SK-N-MC (cell line): ENCODE measurements around the gene JPH2.

ENCODE experiments used
- EZH2 ChIP-seq: fragments of 200-600 bp; sonication (generic); IDR thresholded peaks from one replicate; pipeline ENCODE4 v1.6.1; 2017; ENCODE audit warnings: antibody characterized with exemption
- FOXP2 ChIP-seq: optimal IDR thresholded peaks from 2 replicates; pipeline ENCODE3; 2011; ENCODE audit warnings: mild to moderate bottlenecking, moderate library complexity; ENCODE audit not compliant: insufficient read depth; ENCODE audit errors: extremely low read length, control extremely low read depth
- POLR2AphosphoS5 ChIP-seq: IDR thresholded peaks from 2 replicates; pipeline ENCODE4 v1.6.1; 2012; ENCODE audit warnings: mild to moderate bottlenecking, low read depth, low read length, borderline replicate concordance

DNA sequence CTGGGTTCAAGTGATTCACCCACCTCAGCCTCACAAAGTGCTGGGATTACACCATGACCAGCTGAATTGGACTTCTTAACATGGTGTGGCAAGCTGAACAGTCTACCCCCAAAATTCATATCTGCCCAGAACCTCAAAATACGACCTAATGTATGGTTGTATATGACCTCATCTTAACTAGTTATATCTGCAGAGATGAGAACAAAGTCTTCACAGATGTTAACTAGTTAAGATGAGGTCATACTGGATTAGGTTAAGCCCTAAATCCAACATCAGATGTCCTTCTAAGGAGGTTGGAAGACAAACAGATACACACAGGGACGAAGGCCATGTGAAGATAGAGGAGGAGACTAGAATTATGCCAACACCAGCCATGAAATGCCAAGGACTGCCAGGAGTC, 102.5 kb downstream of the JPH2 start:
- TF ChIP-seq EZH2: no peak
- TF ChIP-seq POLR2AphosphoS5: no peak
- TF ChIP-seq FOXP2: no peak
